GM18505 (cell line): ENCODE data around the gene ATP2A3.
A peak's percentile ranks its signal among the peaks of the same experiment; 100 is the strongest.

ENCODE experiments used
- ATAC-seq: cut with Tn5 transposase; IDR thresholded peaks from one replicate; pipeline ENCODE4 v1.9.1; 2021; ENCODE audit not compliant: unreplicated experiment
- POLR2A ChIP-seq: IDR thresholded peaks from 4 replicates; pipeline ENCODE4 v1.6.1; 2011; ENCODE audit warnings: borderline replicate concordance; ENCODE audit not compliant: insufficient read depth, insufficient read length; ENCODE audit errors: extremely low read depth

The ATP2A3 gene

GRCh38 chr17:3893003-3893719 lies 71.1 kb downstream of the ATP2A3 start, which contains the start of gene CAMKK1:
Gene CAMKK1, minus strand, starts transcription at chr17:3893053. Its CDS starts 7,366 bp downstream, at chr17:3885687.
- TF ChIP-seq POLR2A = peak; percentile 54
- ATAC-seq = peak; percentile 79

- ATAC-seq = no peak
- no peak for TF ChIP-seq POLR2A
Observed at GRCh38 chr17:3892095-3892998, 71.9 kb downstream of the ATP2A3 start.

- no peak for TF ChIP-seq POLR2A
- no peak for ATAC-seq
Observed at GRCh38 chr17:3891626-3892094, 72.6 kb downstream of the ATP2A3 start.

GRCh38 chr17:3890878-3891219 lies 73.4 kb downstream of the ATP2A3 start:
- ATAC-seq = no peak
- no peak for TF ChIP-seq POLR2A

- ATAC-seq = no peak
- TF ChIP-seq POLR2A = no peak
Observed at GRCh38 chr17:3890082-3890877, 74.0 kb downstream of the ATP2A3 start.

- TF ChIP-seq POLR2A = no peak
- no peak for ATAC-seq
Observed at GRCh38 chr17:3889325-3890012, 74.8 kb downstream of the ATP2A3 start.

GRCh38 chr17:3888343-3889171 lies 75.7 kb downstream of the ATP2A3 start:
- no peak for TF ChIP-seq POLR2A

GRCh38 chr17:3887804-3888203 lies 76.4 kb downstream of the ATP2A3 start:
- no peak for ATAC-seq
- TF ChIP-seq POLR2A = no peak

More at GRCh38 chr17:3888343-3889171, 75.7 kb downstream of the ATP2A3 start:
- ATAC-seq = no peak

GRCh38 chr17:3887394-3887793 lies 76.8 kb downstream of the ATP2A3 start:
- no peak for ATAC-seq
- no peak for TF ChIP-seq POLR2A

- ATAC-seq = no peak
- no peak for TF ChIP-seq POLR2A
Observed at GRCh38 chr17:3886776-3887175, 77.5 kb downstream of the ATP2A3 start.

GRCh38 chr17:3885970-3886369 lies 78.3 kb downstream of the ATP2A3 start:
- ATAC-seq = no peak
- TF ChIP-seq POLR2A = no peak

- no peak for ATAC-seq
Observed at GRCh38 chr17:3885271-3885670, 79.0 kb downstream of the ATP2A3 start.

More at GRCh38 chr17:3885271-3885670, 79.0 kb downstream of the ATP2A3 start:
- no peak for TF ChIP-seq POLR2A
